Suppressor macrophage treated with lipopolysaccharide for 4 hours (primary cell): ENCODE measurements around the gene JADE1.

ENCODE experiments used
- DNase-seq: peaks from one replicate; pipeline ENCODE4 v3.0.0-alpha.2; 2020

JADE1 gene

DNA sequence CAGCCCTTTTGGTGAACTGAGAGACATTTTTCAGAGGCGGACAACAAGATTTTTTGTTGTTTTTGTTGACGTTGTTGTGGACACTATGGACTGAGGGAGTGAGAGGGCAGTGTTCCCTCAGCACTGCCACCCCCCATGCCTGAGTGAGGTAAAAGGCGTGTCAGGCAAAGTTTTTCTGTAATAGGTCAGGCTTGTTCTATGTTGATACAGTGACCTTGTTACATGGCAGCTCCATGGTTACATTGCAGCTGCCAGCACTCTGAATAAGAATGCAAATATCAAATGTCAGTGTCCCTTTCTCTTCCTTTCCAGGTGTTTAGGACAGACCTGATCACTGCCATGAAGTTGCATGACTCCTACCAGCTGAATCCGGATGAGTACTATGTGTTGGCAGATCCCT lies 36.6 kb downstream of the JADE1 start:
- DNase-seq: no peak

DNA sequence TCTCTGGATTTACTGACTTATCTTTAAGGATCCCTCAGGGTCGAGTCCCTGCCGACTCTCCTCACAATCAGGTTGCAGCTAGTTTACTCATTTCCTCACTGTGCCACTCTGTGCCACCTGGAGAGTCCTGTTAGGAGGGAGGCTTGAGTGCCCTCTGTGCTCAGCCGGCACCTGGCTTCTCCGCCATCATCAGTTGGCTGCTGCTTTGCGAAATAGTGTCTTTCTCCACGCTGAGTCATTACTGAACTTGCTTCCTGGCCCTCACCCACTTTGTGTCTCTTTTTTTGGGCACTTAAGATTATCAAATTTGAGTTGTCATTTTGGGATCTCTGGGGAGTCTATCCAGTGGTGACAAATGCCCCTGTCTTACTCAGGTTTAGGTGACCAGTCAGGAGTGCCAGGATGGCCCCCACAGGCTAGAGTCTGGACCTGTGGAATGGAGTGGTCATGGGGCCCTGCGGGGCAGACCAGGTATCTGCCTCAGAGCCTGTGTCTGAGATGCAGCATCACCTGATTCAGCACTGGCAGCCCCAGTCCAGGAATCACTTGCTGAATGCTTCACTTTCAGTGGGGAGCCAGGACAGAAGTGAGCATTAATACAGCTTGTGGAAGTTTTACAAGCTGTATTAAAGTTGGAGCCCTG lies 37.7 kb downstream of the JADE1 start:
- DNase-seq: peak; percentile 12

DNA sequence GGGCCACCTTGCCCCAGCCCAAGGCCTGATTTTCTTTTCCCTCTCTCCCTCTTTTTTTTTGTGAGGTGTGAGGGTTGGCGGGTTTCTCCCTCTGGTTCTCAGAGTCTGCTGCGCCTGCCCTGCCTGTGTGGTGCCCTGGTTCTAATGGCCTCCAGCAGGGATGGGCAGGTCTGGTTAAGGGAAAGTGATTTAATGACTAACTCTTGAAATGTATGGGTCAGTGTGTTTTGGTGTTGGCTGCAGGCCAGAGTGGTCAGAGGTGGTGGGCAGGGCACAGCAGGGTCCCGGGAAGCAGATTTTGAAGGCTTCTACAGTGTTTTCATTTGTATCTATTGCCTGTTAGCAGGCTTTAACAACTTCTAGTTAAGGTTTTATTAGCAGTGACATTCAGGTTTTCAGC lies 39.0 kb downstream of the JADE1 start:
- DNase-seq: no peak

DNA sequence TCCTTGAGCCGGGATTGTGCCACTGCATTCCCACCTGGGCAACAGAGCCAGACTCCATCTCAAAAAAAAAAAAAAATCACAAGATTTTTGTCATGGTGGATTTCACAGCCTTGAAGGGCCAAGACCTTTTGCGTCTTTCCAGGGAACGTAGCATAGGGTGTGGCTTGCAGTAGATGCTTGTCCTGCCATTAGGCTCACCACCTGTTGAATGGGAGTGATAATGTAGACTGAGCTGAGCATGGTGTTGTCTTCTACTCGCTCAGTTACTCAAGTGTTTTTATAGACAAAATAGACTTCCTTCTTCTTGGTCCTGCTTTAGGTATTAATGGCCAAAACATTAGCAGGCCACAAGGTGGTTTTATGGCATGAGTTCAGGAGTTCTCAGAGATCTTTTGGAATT lies 40.8 kb downstream of the JADE1 start:
- no peak for DNase-seq

DNA sequence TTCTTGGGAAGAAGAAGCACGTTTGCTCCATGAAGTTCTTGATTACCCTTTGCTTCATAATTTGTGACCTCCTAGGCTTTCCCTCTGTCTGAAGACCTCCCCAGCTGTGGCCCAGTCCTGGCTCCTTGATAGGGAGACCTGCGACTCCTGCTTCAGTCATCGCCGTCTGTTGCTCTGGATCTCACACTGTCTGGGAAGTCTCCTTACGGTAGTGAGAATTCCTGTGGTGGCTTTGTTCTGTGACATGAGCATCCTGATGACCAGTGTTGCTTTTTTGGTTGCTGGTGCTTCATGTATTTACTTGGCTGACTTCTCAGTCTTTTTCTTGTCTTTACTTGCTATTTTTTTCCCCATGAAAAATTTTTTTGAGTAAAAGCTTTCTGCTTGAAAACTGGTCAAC lies 44.2 kb downstream of the JADE1 start:
- no peak for DNase-seq

DNA sequence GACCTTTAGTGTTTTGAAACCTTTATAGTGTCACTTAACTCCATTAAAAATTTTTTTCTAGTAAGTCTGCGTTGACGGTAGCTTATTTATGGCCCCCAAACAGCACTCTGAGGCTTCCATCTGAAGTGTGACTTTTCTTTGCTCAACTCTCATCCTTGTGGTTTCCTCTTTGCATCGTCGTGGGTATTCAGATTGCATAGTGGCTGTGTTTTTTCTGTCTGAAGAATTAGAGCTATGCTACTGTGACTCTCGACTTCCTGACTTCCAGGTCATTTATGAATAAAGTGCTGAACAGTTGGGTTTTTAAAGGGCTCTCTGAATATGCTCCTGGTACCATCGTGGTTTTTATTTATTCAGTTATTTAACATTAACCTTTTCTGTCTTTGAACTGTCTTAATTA lies 44.9 kb downstream of the JADE1 start:
- no peak for DNase-seq

DNA sequence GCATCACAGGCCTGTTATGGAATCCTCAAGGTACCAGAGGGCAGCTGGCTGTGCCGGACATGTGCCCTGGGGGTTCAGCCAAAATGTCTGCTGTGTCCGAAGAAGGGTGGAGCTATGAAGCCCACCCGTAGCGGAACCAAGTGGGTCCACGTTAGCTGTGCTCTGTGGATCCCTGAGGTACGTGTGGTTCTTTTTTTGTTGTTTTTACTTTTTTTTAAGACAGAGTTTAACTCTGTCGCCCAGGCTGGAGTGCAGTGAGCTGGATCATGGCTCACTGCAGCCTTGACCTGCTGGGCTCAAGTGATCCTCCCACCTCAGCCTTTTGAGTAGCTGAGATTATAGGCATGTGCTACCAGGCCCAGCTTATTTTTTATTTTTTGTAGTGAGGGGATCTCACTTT lies 46.1 kb downstream of the JADE1 start:
- no peak for DNase-seq

DNA sequence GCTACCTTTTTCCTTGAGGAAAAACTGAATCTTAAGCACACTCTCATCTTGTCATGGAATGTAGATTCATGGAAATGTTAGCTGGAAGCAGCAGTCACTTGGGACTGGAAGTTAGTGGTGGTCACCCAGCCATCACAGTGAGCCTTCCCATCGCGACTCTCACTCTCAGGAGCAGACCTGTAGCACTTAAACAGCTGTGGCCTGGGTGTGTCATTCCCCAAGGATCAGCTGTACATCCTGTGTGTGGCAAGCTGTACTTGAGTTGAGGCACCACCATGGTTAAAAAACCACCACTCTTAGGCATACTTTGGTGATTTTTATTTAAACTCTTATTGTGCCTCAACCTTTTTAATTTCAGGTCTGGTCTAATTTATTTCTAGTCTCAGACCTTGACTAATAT lies 46.7 kb downstream of the JADE1 start:
- no peak for DNase-seq

DNA sequence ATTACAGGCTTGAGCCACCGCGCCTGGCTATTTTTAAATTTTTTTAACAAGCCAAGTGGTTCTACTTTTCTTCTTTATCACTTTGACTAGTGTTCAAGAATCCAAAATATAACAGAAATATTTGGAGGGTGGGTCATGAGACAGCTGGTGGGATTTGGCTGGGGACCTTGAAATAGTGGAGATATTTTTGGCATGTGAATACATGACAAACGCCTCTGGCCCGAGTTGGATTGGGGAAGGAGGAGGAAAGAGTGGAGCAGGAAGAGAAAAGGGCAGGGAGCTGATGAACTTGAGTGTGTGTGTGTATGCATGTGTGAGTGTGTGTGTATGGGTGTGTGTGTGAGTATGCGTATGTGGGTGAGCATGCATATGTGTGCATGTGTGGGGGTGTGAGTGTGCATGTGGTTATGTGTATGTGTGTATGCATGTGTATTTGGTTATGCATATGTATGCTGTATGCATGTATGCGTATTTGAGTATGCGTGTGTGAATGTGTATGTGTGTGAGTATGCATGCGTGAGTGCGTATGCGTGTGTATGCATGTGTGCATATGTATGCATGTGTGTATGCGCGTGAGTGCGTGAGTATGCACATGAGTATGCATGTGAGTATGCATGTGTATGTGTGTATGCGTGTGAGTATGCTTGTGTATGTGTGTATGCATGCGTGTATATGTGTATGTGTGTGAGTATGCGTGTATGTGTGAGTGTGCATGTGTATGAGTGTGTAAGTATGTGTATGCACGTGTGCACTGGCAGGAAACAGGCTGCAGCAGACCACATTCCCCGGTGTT lies 49.6 kb downstream of the JADE1 start:
- DNase-seq: no peak

DNA sequence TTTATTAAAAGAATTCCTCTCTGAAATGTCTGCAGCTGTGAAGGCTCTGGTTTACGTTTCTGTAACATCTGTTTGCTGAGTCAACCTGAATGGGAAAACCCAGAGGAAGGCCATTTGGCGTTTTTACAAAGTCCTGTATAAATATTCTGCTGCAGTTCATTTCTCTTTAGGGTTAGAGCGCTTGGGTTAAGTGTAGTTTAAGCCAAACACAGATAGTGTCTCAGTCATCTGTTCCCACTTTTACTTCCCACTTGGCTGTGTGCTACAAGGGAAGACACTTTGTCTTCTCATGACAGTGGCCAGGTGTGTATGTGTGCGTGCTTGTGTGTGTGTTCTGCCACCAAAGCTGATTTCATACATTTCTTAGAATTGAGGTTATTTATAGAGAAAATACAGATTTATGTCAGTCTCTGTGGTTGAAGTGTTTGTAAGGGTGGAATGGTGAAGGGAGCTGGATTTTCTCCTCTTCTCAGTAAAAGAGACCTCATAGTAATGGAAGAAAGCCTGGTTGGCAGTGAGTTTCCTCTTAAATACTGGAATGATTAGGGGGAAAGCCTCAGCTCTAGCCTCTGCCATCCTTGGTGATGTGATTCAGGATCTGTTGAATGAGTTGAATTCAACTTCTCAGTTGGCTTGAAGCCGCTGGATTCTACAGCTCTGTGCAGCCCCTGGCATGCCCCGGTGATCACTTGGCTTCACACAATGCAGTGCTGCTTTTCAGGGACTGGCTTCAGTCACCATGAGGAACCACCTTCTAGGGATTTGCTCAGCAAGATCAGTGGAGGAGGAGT lies 50.6 kb downstream of the JADE1 start:
- no peak for DNase-seq

DNA sequence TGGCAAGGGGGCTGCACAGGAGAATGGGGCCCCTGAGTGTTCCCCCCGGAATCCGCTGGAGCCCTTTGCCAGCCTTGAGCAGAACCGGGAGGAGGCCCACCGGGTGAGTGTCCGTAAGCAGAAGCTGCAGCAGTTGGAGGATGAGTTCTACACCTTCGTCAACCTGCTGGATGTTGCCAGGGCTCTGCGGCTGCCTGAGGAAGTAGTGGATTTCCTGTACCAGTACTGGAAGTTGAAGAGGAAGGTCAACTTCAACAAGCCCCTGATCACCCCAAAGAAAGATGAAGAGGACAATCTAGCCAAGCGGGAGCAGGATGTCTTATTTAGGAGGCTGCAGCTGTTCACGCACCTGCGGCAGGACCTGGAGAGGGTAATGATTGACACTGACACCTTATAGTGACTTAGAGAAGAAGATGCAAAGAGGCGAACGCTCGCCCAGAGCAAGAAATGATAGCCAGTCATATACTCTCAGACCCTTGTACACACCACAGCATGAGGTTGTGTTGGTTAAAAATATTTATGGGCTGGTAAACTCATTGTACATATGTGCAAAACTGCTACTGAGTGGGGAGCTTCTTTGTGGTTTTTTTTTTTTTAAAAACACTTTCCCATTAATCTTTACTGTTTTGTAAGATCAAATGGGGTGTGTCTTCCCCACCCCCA lies 52.5 kb downstream of the JADE1 start:
- DNase-seq: no peak

DNA sequence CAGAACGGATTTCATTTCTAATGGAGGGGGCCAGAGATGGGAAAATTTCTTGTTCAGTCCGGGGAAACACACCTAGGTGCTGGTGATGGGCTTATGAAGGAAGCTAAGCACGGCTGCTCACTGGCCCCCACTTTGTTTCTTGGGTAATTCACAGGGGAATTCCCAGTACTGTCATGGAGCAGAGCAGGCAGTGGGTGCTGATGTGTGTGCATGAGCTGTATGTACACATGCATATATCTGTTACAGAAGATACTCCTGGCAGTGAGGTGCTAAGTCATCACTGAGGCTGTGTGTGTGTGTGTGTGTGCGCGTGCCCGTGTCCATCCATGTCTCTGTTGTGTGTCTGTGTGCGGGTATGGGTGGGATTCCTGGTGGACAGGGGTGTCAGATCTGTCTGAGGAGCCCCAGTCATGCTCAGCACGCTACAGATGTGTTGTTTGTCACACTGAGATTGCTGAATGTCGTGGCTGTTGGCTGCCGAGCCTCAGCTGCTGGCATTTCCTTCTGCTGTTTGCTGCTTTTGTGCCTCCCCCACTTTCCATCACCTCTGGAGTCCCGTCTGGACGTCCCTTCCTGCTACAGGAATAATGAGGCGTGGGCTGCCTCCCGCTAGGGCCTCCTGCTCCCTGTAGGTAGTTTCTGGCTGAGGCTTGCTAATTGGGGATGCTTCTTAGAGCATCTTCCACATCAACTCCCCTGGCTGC lies 53.3 kb downstream of the JADE1 start:
- DNase-seq: peak; percentile 47

DNA sequence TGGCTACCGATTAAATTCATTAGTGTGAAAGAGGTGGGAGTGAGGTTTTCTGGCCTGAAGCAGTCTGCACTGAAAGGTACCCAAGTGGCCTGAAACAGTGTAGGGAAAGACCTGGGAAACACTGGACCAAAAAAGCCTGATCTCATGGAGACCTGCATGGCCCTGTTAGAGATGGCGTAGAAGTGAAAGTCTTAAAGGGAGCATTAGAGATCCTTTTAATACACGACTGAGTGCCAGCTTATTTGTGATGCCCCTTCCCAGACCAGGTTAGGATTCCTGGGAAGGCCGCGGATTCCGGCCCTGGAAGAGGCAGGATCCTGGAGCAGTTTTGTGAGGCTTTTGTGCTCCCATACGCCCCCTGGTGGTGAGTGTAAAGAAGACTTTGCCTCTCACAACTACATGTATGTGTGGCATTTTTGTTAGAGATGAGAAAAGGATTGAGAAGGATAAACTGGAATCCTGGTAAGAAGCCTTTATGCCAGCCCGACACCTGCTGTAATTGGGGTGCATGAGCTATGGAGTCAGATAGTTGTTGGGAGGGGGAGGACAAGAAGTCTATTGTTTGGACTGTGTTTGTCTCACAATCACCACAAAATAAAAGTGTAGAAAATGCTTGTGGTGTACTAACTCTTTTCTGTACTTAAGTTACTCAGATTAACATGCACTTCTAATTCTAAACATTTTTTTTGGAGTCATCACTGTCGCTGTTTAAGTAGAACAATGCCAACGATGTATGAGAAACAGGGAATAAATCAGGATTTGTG lies 54.0 kb downstream of the JADE1 start:
- peak; percentile 74 for DNase-seq

DNA sequence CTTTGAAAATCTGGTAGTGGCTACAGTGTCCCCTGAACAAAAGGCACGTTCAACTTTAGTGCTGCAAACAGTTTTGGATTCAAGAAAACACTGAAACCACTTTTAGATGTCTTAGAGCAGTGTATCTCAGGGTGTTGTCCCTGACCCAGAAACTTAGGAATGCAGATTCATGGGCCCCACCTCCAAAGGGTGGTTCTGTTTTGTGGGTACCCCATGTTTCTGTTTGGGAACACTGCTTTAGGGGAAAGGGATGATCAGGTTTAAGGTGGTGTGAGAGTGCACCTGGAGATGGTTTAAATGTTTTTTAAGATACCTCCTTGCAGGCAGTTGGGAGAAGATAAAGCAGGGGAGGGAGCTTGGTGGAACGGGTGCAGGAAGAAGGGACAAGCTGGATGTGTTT lies 55.6 kb downstream of the JADE1 start:
- no peak for DNase-seq

DNA sequence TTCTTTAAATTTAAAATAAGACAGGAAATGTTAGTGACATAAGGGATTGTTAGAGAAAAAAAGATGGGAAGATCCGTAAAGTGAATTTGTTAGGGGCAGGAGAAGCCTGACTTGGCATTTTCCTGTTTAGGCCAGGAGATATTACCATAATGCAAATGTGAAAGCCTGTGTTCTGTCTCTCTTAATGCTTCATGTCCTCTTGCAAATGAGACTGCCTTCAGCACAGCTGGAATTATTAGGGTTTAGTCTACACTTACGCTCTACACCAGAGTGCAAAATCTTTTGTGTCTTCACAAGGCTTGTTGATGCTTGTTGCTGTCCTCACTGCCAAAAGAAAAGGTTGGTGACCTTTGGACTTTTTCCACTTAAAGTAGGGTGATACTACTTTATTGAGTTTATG lies 56.8 kb downstream of the JADE1 start:
- no peak for DNase-seq

DNA sequence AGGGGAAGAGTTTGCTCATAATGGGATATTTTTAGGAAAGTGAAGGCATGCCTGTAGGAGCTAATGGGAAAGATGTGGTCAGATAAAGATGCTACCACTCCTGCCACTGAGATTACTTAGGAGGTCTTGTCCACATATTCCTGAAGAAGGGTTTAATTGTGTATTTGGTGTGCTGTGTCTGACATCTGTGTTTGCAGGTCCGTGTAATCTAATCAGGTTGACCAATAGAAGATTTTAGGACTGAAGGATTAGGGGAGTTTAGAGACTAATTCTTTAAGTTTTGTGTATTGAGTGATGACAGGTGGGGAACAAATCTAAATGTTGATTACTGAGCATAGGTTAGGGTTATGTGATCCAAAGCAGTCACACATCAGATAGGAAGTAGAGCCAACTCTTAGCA lies 57.2 kb downstream of the JADE1 start:
- no peak for DNase-seq

DNA sequence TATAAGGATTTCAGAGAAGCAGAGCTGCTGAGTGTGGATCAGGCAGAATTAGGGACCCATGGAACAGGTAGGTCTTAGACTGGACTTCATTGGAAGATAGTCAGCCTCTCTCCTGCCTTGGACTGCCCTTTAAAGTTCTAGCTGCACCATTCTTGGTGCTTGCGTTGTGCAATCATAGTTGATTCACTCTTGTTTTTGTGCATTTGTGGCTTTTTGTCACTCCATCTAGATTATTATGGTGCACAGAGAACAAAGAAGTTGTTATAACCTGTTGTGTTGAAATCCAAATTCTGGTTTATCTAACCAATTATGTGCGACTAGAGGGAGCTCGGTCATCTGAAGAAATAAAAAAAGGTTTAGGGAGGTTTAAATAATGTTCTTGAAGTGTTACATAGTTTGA lies 59.3 kb downstream of the JADE1 start:
- no peak for DNase-seq

DNA sequence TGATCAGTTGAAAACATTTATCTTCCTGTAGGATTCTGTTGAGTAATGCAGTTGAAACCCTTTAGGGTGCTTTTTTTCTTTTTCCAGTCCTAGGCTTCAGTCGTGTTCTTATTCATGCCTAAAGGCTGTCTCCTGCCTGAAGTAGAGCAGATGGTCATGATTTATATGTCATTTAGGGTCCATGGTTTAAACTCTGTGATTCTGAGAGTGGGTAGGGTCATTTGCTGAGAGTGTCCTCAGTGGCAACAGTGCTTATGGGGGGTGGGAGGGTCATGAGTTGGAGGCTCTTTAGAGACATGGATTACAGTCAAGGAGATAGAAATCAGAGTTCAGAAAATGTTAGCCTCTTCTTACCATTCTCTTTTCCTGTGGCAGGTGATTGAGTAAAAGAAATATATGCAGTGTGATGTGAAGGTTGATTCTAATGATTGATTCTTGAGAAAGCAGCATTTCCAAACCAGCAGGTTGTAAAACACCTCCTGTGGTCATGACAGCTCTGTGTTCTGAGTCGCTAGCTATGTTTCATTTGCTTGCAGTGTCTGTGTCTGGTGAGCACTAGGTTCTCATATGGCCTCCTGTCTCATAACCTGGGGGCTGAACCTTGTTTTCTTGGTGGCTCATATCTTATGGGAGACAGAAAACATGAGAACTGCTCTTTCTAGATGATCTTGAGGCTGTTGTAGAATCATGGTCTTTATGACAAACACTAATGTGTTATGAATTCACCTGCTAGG lies 60.4 kb downstream of the JADE1 start:
- no peak for DNase-seq

DNA sequence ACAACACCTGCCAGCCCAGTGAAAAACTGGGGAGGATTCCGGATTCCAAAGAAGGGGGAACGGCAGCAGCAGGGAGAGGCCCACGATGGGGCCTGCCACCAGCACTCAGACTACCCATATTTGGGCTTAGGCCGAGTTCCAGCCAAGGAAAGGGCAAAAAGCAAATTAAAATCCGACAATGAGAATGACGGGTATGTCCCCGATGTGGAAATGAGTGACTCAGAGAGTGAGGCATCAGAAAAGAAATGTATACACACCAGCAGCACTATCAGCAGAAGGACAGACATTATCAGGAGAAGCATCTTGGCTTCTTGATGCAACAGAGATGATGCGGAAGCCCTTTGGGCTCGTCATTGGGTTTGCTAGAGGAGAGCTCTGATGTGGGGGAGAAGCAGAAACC lies 62.4 kb downstream of the JADE1 start:
- no peak for DNase-seq

DNA sequence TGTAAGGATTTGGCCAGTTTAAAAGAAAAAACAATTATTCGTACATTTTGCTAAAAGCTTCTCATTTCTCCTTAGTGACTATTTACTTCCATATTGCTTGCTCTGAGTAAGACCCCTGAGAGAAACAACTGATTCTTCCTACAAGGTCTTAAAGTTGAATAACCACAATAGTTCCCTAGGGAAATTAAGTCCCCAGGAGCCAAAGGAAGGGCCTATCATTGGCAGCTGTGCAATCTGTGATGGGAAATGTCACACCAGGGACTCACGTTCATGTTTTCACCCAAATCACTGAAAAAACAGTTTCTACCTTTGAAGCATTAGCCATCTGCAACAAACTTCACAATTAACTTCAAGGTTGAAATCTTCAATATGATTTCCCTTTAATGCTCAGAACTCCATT lies 66.7 kb downstream of the JADE1 start:
- DNase-seq: no peak

DNA sequence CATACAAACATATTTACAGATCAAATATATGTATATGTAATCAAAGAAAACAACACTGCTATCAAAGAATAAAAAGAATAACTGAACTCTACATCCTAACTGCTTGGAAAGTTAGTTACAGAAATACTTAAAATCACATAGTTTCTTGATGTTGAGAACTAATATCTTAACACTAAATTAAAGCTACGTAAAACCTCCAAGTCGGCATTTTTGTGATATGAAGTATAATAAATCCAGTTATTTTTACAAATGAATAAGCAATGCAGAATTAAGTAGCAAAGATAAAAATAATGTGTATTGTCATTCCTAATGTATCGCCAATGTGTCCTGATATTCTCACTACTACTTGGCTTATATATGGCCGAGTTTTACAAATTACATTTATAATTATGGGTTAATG lies 68.4 kb downstream of the JADE1 start:
- DNase-seq: no peak
